ENCODE measurements around the gene TMEM151B.
A peak's percentile ranks its signal among the peaks of the same experiment; 100 is the strongest.

GRCh38 chr6:44297063-44298038 lies 27.1 kb downstream of the TMEM151B start:
- TF ChIP-seq POLR2AphosphoS5 (IDR thresholded peaks at IDR 0.05; ENCODE audit: borderline replicate concordance, low read depth, low read length): no peak; the same call in 1 of the 2 replicates
- peak; percentile 30 for TF ChIP-seq EZH2 (IDR thresholded peaks at IDR 0.05)

All from SK-N-MC (cell line).